Measurements from ENCODE around the gene RASSF5.

The RASSF5 gene

DNA sequence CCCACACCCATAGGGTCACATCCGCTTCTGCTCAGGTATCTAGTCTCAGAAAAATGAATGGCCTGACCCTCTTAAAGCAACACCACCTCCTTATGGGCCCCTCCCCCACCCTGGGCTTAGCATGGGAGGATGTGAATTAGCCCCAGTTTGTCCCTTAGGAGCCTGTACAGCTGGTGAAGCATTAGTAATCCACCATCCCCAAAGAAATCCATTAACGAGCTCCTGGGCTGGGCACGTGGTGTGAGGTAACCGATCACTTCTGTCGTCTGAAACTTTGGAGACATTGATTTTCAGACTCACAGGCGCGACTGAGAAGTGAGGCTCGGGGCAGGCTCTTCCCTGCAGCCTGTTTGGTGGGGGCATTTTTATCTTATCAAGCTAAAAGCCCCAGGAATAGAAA, 10.5 kb downstream of the RASSF5 start:
- DNase-seq = no peak

- no peak for DNase-seq
Observed at GRCh38 chr1:206518206-206518605, 10.9 kb downstream of the RASSF5 start.

DNA sequence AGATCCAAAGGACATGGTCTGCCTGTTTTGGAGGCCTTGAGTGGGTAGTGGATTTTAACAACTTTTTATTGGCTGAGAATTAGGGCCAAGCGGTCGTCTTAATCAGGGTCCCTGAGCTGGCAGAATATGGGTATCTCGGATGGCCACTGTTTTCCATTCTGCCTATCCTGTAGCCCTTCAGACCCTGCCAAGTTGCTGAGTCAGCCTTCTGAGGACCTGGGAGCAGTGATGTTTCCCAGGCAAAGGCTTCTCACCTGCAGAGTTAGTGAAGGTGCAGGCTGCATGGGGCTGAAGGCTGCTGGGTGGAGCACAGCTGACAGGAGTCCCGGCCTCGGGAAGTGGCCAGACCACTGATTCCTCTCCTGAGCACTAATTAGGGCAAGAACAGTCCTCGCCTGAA, 11.4 kb downstream of the RASSF5 start:
- no peak for DNase-seq

DNA sequence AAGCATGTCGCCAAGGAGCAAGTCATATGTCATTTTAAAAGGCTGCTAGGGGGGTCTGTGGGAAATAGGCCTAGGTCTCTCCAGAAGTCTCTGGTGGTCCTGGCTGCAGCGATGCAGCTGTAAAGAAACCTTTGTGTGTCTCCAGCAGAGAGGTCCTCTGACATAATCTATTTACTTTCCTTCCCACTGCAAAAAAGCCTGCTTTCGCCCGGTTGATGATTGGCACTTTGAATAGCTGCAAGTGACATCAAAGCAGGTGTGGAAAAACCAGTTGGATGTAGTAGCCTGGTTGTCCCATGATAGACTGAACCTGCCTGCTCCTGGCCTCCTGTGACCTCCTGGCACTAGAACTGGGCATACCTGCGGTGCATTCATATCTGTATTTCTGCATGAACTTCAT, 13.8 kb downstream of the RASSF5 start:
- DNase-seq = no peak

DNA sequence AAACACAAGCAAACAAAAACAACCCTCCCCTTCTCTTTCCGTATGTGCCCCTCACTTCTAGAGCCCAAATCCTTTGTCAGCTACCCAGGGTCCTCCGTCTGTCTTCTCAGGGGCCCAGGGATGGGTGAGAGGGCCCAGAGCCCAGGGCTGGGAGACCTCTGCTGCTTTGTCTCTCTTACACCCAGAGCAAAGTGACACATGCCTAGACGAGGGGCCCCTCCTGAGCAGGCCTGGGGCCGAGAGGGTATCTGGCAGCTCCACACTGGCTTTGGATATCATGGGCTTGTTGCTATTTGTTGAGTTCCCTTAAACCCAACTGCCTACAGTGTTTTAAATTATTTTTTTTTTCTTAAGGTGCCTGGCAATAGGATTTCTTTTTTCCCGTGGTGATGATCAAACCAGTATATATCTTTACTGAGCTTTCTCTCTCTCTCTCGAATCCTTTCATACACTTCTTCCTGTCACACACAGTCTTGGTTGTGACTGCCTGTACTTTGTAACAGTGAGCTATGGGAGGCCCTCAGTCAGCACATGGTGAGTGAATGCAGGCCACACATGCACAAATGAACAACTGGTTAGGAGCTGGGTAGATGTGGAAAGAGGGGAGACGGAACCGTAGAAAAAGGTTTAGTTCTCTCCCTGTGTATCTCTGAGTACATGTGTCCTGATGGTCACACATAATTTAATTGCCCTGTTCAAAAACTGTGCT, 14.5 kb downstream of the RASSF5 start:
- DNase-seq = no peak

DNA sequence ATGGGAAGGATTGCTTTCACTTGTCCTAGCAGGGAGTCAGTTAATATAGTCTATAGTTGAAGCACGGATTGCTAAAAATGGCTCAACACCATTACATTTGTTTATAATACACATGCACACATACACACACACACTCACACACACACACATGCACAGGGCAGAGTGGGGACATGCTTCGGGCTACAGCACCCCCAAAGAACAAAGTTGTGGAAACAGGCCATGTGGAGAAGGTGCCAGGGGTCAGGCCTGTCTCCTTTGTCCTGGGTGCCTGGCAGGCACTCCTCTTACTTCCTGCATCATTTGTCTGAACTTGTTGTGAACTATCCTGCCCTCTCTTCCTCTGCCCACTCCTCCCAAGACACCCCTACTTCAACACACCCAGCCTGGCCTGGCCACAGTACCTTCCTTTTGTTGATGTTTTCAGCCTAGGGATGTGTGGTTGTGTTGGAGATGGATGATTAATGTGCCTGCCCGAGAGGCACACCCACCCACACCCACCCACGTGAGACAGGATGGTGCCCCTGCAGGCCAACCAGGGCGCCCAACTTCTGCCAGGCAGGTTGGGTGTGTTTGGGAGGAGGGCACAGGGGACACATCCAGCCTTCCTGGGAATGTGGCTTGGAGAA, 17.5 kb downstream of the RASSF5 start:
- no peak for DNase-seq

DNA sequence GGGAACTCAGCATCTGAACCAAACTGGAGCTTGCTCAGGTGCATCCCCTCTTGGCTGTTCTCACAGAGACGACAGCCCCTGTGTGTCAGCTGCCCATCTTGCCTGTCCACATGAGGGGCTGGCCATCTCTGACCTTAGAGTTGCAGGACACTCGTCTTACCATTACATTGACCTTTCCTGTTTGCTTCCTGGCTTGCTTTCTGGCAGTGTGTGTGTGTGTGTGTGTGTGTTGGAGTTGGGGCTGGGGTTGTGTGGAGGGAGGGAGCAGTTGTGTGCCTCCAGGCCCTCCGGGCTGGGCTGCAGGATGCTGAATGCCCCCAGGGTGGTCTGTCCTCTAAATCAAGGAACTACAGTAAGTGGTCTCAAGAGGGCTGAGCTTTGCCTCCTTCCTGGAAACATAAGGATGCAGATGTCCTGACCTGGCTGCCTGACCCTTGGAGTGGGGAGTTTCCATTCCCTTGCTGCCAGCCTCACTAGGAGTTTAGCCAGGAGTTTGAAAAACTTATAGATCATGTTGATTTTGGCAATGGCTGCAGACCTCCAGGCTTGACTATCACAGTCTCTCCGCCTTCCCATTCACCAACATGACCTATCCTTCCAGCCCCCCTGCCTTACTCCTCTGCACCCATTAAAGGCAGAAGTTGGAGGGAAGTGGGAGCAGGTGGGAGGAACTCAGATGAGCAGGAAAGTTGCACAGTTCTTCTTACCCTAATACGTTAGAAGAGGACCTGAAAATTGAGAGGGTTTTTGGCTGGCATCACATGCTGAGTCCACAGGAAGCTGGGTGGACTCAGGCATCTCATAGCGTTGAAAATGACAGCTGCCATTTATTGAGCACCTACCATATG, 19.0 kb downstream of the RASSF5 start:
- DNase-seq = no peak

DNA sequence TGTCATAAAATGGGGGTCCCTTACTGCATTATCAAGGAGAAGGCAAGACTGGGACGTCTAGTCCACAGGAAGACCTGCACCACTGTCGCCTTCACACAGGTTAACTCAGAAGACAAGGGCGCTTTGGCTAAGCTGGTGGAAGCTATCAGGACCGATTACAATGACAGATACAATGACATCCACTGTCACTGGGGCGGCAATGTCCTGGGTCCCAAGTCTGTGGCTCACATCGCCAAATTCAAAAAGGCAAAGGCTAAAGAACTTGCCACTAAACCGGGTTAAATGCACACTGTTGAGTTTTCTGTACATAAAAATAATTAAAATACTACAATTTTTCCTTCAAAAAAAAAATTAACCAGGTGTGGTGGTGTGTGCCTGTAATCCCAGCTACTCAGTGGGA, 22.1 kb downstream of the RASSF5 start:
- DNase-seq = no peak

DNA sequence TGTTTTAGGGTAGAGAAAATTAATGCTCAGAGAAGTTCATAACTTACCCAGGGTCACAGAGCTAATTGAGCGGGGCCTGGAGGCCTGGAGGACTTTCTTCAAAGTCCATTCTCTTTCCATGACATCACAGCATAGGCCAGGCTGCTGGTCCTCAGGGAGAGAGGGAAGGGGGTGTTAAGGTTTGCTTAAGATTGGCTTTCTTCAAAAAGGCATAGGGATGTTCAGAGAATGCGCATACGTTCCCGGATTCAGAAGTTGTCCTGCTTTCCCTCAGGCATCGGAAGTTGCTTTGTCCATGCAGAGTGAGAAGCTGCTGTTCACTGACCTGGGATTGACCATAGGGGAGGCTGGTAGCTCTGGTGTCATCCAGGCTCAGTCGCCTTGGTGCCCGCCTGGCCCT, 25.0 kb downstream of the RASSF5 start:
- no peak for DNase-seq

- DNase-seq = no peak
Observed at GRCh38 chr1:206534552-206534951, 27.2 kb downstream of the RASSF5 start.

- DNase-seq = no peak
Observed at GRCh38 chr1:206535853-206536188, 28.5 kb downstream of the RASSF5 start.

DNA sequence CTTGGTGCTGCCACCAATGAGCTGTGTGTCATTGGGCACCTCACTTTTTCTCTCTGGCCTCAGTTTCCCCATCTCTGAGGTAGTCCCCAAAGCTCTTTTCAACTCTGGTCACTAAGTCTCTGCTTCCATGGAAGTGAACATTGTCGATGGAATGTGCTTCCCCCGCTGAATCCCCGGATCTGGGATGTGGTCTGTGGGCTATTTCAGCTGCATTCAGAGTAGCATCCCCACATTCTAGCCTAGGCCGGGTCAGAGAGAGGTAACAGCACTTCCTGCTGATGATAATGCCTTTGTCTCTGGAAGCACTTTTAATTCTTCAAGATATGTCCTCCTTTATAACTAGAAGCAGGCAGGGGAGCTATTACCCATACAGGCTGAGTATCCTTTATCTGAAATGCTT, 29.8 kb downstream of the RASSF5 start:
- no peak for DNase-seq

DNA sequence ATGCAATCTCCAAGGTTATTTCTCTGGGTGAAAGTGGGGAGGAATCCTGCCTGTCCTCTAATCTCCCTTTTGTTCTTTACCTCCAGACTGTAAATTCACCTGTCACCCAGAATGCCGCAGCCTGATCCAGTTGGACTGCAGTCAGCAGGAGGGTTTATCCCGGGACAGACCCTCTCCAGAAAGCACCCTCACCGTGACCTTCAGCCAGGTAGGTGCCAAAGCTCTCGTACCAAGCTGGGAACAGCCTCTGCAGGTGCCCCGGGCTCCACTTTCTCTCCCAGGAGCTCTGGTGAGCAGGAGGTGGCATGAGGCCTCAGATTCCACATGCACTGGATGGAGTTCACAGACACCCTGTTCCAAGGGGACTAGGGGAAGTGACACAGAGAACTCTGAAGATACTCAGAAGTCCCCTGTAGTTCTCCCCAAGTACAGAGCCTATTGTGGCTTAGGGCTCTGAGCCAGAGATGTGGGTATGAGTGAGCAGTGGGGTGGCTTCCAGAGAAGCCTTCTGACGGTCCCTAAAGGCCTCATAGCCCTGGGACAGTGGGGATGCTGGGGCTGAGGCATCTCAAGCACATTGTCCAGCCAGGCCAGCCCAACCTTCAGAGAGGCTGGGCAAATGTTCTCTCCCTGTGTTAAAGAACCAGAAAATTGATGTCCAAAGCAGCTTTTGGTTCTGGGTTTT, 30.9 kb downstream of the RASSF5 start:
- no peak for DNase-seq

DNA sequence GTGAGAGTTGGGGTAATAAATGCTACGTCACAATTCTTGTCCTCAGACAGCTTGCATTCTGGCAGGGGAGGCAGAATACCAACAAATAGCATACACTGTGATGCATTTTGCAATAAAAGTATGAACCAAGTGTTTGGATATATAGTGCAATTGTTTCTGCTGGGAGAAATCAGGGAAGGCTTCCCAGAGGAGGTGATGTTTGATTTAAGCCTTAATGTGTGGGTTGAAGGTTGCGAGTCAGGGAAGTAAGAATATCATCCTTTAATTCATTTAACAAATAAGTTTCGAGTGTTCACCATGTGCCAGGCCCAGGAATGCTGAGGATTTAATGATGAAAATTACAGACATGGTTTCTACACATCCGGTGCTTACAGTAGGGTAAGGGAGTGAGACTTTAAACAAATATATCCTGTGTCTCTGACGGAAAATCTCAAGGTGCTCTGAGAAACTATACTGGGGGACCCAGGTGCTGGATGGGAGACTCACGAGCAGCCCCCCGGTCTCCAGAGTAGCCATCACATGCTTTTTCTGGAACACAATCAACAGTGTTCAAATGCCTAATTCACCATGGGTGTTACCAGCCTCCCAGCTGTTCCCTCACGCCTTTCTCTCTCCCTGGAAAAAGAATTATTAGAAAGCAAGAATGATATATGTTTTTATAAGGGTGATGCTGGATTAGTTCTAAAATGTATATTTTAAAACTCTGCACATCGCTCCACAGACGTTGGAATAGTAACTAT, 31.7 kb downstream of the RASSF5 start:
- DNase-seq = no peak

DNA sequence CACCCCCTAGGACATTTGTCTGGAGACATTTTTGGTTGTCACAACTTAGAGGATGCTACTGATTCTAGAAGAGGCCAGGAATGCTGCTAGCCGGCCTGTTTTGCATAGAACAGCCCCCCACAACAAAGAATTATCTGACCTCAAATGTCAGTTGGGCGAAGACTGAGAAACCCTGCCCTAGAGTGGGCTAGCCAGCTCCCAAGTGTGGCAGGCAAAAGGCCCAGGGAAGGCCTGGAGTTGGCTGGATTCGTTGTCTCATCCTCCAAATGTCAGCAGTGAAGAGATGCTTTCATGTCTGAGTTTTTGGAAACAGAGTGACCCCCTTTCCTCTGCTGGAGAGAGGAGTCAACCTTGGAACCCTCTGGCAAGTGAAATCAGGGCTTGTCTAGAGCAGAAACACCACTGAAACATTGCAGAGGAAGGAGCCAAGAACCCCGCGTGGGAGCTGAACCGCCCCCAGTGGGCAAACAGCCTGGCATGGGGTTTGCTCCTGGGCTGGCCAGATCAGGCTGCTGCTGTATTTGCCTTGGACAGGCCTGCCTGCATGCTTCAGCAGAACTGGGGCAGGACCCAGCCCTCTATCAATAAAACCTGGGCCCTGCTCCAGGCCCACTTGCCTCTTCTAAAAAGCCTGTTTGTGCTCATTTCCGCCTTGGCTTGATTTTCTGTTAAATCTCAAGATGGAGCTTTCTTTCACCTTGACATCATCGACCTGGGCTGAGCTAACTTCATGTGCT, 32.9 kb downstream of the RASSF5 start:
- no peak for DNase-seq

GRCh38 chr1:206541236-206541833, 34.0 kb downstream of the RASSF5 start:
- DNase-seq = no peak

GRCh38 chr1:206544562-206545257, 37.4 kb downstream of the RASSF5 start:
- DNase-seq = peak; percentile 69

GRCh38 chr1:206545351-206545750, 38.0 kb downstream of the RASSF5 start:
- DNase-seq = no peak

DNA sequence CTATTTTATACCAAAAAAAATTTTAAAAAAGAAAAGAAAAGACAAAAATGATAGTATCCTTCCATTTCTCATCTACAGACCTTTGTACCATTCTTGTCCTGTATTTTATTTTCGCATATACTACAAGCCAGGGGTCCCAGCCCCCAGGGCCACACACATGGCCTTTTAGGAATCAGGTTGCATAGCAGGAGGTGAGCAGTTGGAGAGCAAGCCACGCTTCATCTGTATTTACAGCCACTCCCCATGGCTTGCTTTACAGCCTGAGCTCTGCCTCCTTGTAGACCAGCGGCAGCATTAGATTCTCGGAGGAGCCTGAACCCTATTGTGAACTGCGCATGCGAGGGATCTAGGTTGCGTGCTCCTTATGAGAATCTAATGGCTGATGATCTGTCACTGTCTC, 39.8 kb downstream of the RASSF5 start:
- no peak for DNase-seq

DNA sequence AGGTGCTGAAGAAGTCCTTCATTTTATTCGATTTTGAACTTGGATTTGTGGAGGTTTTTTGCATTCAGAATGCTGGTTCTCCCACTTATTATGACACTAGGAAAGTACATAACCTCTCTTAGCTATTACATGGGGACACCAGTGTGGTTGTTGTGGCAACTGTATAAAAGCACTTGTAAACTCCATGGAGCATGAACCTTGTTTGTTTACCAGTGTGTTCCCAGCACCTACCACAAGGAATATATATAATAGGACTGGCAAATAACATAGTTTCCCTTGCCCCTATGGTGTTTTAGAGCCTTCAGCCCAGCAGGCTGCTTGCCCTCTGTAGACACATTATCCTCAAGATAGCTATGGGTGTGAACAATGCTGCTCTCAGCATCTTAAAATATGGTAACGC, 43.1 kb downstream of the RASSF5 start:
- DNase-seq = no peak

All from right kidney (tissue), 1 donor.